ENCODE data around the gene EXOSC5. TPM values are rescaled to one million over a fixed set of nuclear protein-coding genes. Genes with fewer than 3 reads are reported as not detected.

The EXOSC5 gene
- total and polyA plus RNA-seq, 2 of the 13 experiments (the other 11 are each of a cell fraction or from before 2014, with no cell fraction given): 24.1 to 26.5 TPM

- TF ChIP-seq ZNF839 (CRISPR knock-in tag; IDR thresholded peaks at IDR 0.05; ENCODE audit: borderline replicate concordance) (no peak), MYPOP (CRISPR knock-in tag; IDR thresholded peaks at IDR 0.05) (peak; percentile 77), GABPA (IDR thresholded peaks at IDR 0.05; ENCODE audit: low read depth, low read length) (peak; percentile 47), GABPA (CRISPR knock-in tag; IDR thresholded peaks at IDR 0.05; ENCODE audit: low read depth) (peak; percentile 85), ZNF552 (CRISPR knock-in tag; IDR thresholded peaks at IDR 0.05; ENCODE audit: borderline replicate concordance) (0 out of 2 replicates have a peak, but pooled peaks have one; percentile 74), RXRA (CRISPR knock-in tag; IDR thresholded peaks at IDR 0.05) (peak; percentile 52; the same call in 1 of the 2 replicates), ZNF343 (CRISPR knock-in tag; IDR thresholded peaks at IDR 0.05) (0 out of 2 replicates have a peak, but pooled peaks have one; percentile 28), ZNF446 (CRISPR knock-in tag; IDR thresholded peaks at IDR 0.05) (0 out of 2 replicates have a peak, but pooled peaks have one; percentile 13), PHF21A (CRISPR knock-in tag; IDR thresholded peaks at IDR 0.05) (peak; percentile 64; the same call in 1 of the 2 replicates), ZNF160 (CRISPR knock-in tag; IDR thresholded peaks at IDR 0.05) (no peak), ELF3 (CRISPR knock-in tag; IDR thresholded peaks at IDR 0.05) (peak; percentile 92), ZNF629 (CRISPR knock-in tag; conservative IDR thresholded peaks at IDR 0.05) (no peak), ZFP62 (CRISPR knock-in tag; IDR thresholded peaks at IDR 0.05) (no peak), ZNF414 (CRISPR knock-in tag; IDR thresholded peaks at IDR 0.05) (no peak; the same call in 1 of the 2 replicates), ZNF564 (CRISPR knock-in tag; IDR thresholded peaks at IDR 0.05) (peak; percentile 35; the same call in 1 of the 2 replicates), MIER3 (CRISPR knock-in tag; IDR thresholded peaks at IDR 0.05; ENCODE audit: borderline replicate concordance) (peak; percentile 89), ZNF205 (CRISPR knock-in tag; IDR thresholded peaks at IDR 0.05) (peak; percentile 36; the same call in 1 of the 2 replicates), ISX (CRISPR knock-in tag; conservative IDR thresholded peaks at IDR 0.05) (peak; percentile 55; the same call in 1 of the 2 replicates), ZNF83 (CRISPR knock-in tag; IDR thresholded peaks at IDR 0.05; ENCODE audit: borderline replicate concordance) (no peak), IKZF5 (CRISPR knock-in tag; IDR thresholded peaks at IDR 0.05) (peak; percentile 77; the same call in 1 of the 2 replicates), ZKSCAN5 (CRISPR knock-in tag; IDR thresholded peaks at IDR 0.05) (no peak), KLF9 (CRISPR knock-in tag; IDR thresholded peaks at IDR 0.05; ENCODE audit: low read depth) (0 out of 2 replicates have a peak, but pooled peaks have one; percentile 27), ZFX (CRISPR knock-in tag; IDR thresholded peaks at IDR 0.05; ENCODE audit: low read depth) (peak; percentile 59; the same call in 1 of the 2 replicates), HNRNPUL1 (IDR thresholded peaks at IDR 0.05; ENCODE audit: low read depth, low read length) (no peak), ZNF558 (CRISPR knock-in tag; IDR thresholded peaks at IDR 0.05; ENCODE audit: borderline replicate concordance) (no peak), E2F1 (CRISPR knock-in tag; IDR thresholded peaks at IDR 0.05) (peak; percentile 84), SRSF9 (IDR thresholded peaks at IDR 0.05; ENCODE audit: borderline replicate concordance, insufficient read depth, low read depth, low read length, poor library complexity, severe bottlenecking) (no peak)
Observed at GRCh38 chr19:41397086-41398049, at the start of gene EXOSC5, which contains the start of gene BCKDHA (continued).
